Hepatocyte (in vitro differentiated cells): ENCODE results near the gene RFTN2. TPM values are rescaled to one million over a fixed set of nuclear protein-coding genes. Genes with fewer than 3 reads are reported as not detected.

Source experiments
- DNase-seq: peaks from one replicate; pipeline ENCODE4 v3.0.0-alpha.2; 2016; ENCODE audit warnings: low spot score
- H2AFZ ChIP-seq: fragments of 200-600 bp; sonication (generic); 2 replicates; pipeline ENCODE4 v1.6.0; 2016; ENCODE audit warnings: antibody characterized with exemption, mild to moderate bottlenecking
- H3K27ac ChIP-seq: fragments of 200-600 bp; sonication (generic); 2 replicates; pipeline ENCODE4 v1.5.1; 2016; ENCODE audit warnings: mild to moderate bottlenecking
- H3K27me3 ChIP-seq: fragments of 200-600 bp; sonication (generic); 2 replicates; pipeline ENCODE4 v1.6.1; 2016
- H3K36me3 ChIP-seq: fragments of 200-600 bp; sonication (generic); replicated peaks from 2 replicates; pipeline ENCODE4 v1.5.1; 2016; ENCODE audit warnings: low read depth; ENCODE audit not compliant: insufficient read depth
- H3K4me1 ChIP-seq: fragments of 200-600 bp; sonication (generic); 2 replicates; pipeline ENCODE4 v1.5.1; 2016; ENCODE audit warnings: mild to moderate bottlenecking, moderate library complexity; ENCODE audit not compliant: insufficient read depth
- H3K4me2 ChIP-seq: fragments of 200-600 bp; sonication (generic); 2 replicates; pipeline ENCODE4 v1.6.0; 2016
- H3K4me3 ChIP-seq: fragments of 200-600 bp; sonication (generic); 2 replicates; pipeline ENCODE4 v1.5.1; 2016; ENCODE audit warnings: mild to moderate bottlenecking
- H3K79me2 ChIP-seq: fragments of 200-600 bp; sonication (generic); 2 replicates; pipeline ENCODE4 v1.6.0; 2017; ENCODE audit warnings: mild to moderate bottlenecking
- H3K9me2 ChIP-seq: fragments of 200-600 bp; sonication (generic); replicated peaks from 2 replicates; pipeline ENCODE4 v1.6.0; 2017; ENCODE audit warnings: mild to moderate bottlenecking; ENCODE audit not compliant: insufficient read depth
- H3K9me3 ChIP-seq: fragments of 200-600 bp; sonication (generic); 2 replicates; pipeline ENCODE4 v1.5.1; 2016; ENCODE audit warnings: low read depth, mild to moderate bottlenecking
- H4K20me1 ChIP-seq: fragments of 200-600 bp; sonication (generic); 2 replicates; pipeline ENCODE4 v1.6.0; 2016; ENCODE audit warnings: mild to moderate bottlenecking; ENCODE audit not compliant: insufficient read depth, poor library complexity, severe bottlenecking
- CTCF ChIP-seq: fragments of 200-600 bp; sonication (generic); IDR thresholded peaks from 2 replicates; pipeline ENCODE4 v1.5.1; 2016; ENCODE audit warnings: antibody characterized with exemption, mild to moderate bottlenecking; ENCODE audit not compliant: poor library complexity
- EZH2 ChIP-seq: fragments of 200-600 bp; sonication (generic); IDR thresholded peaks from 2 replicates; pipeline ENCODE4 v1.6.1; 2016; ENCODE audit warnings: antibody characterized with exemption, mild to moderate bottlenecking, borderline replicate concordance
- EZH2phosphoT487 ChIP-seq: fragments of 200-600 bp; sonication (generic); IDR thresholded peaks from one replicate; pipeline ENCODE4 v1.6.1; 2018; ENCODE audit warnings: antibody characterized with exemption, mild to moderate bottlenecking, low read depth, moderate library complexity; ENCODE audit not compliant: unreplicated experiment, severe bottlenecking
- WGBS: methylation state at CpG from one replicate; pipeline ENCODE4 v1.1.6; 2016; ENCODE audit warnings: low lambda C conversion rate; ENCODE audit errors: missing lambda C conversion rate; 5-methylcytosine and 5-hydroxymethylcytosine counted together
- polyA plus RNA-seq: library from polyadenylated mRNA; unstranded; fragments of >200 nt; fragmentation: Nextera tagmentation; extraction: Ambion mirVana; gene quantifications from 2 replicates; pipeline ENCODE4 v1.2.1, GENCODE V29; 2016
- total RNA-seq: library from RNA; depleted of rRNA; stranded (reverse); fragments of >200 nt; gene quantifications from 2 replicates; pipeline ENCODE4 v1.2.3, GENCODE V29; 2014

The RFTN2 gene
- total and polyA plus RNA-seq, 2 experiments from 2014 or later: 2.0 to 8.7 TPM

- Histone ChIP-seq H3K4me1 (no peaks in the 10 kb centered on the region), H2AFZ (no peak overlapping the region), H3K27ac (no peak overlapping the region), H3K27me3 (no peaks in the 10 kb centered on the region), H3K79me2 (no peaks in the 10 kb centered on the region), H3K9me3 (no peaks in the 10 kb centered on the region), H3K36me3 (no peaks in the 10 kb centered on the region), H3K4me2 (no peak overlapping the region), H4K20me1 (no peaks in the 10 kb centered on the region), H3K4me3 (no peak overlapping the region), H3K9me2 (no peaks in the 10 kb centered on the region)
- WGBS: 78% methylated on average over 11 of the region's 11 CpGs
- peak; percentile 34 for DNase-seq
- no peak for TF ChIP-seq EZH2
- TF ChIP-seq CTCF: peak; percentile 20
Measured at GRCh38 chr2:197599285-197599965, 76.0 kb downstream of the RFTN2 start.

- DNase-seq: no peak
- H3K79me2 ChIP-seq: no peaks in the 10 kb centered on the region
- H2AFZ ChIP-seq: no peak overlapping the region
- no peaks in the 10 kb centered on the region for H3K9me2 ChIP-seq
- WGBS: 86% methylated on average over 5 of the region's 5 CpGs
- no peaks in the 10 kb centered on the region for H3K4me1 ChIP-seq
- H3K9me3 ChIP-seq: no peaks in the 10 kb centered on the region
- no peaks in the 10 kb centered on the region for H3K27me3 ChIP-seq
- no peak overlapping the region for H3K4me2 ChIP-seq
- TF ChIP-seq EZH2 (no peak), EZH2phosphoT487 (no peak), CTCF (no peak)
- H3K4me3 ChIP-seq: no peak overlapping the region
- no peak overlapping the region for H3K27ac ChIP-seq
- H3K36me3 ChIP-seq: no peaks in the 10 kb centered on the region
- no peaks in the 10 kb centered on the region for H4K20me1 ChIP-seq
Measured at GRCh38 chr2:197598450-197598849, 76.9 kb downstream of the RFTN2 start.

- no peak for TF ChIP-seq CTCF
- no peak for TF ChIP-seq EZH2
- TF ChIP-seq EZH2phosphoT487: no peak
- WGBS: 92% methylated on average over 4 of the region's 4 CpGs
- Histone ChIP-seq H3K27me3 (no peaks in the 10 kb centered on the region), H3K79me2 (no peaks in the 10 kb centered on the region), H2AFZ (no peak overlapping the region), H3K27ac (no peak overlapping the region), H3K4me3 (no peak overlapping the region), H4K20me1 (no peaks in the 10 kb centered on the region), H3K9me2 (no peaks in the 10 kb centered on the region), H3K4me2 (no peak overlapping the region), H3K4me1 (no peaks in the 10 kb centered on the region), H3K9me3 (no peaks in the 10 kb centered on the region), H3K36me3 (no peaks in the 10 kb centered on the region)
- DNase-seq: no peak
Measured at GRCh38 chr2:197597166-197597565, 78.2 kb downstream of the RFTN2 start.

GRCh38 chr2:197596766-197597165 is 78.6 kb downstream of the RFTN2 start:
- no peak for DNase-seq
- no peaks in the 10 kb centered on the region for H4K20me1 ChIP-seq
- H3K4me3 ChIP-seq: no peak overlapping the region
- H3K9me3 ChIP-seq: no peaks in the 10 kb centered on the region
- no peaks in the 10 kb centered on the region for H3K36me3 ChIP-seq
- H3K4me1 ChIP-seq: no peaks in the 10 kb centered on the region
- H3K79me2 ChIP-seq: no peaks in the 10 kb centered on the region
- no peak overlapping the region for H3K27ac ChIP-seq
- H2AFZ ChIP-seq: no peak overlapping the region
- 41% methylated on average over 1 of the region's 1 CpG for WGBS
- no peaks in the 10 kb centered on the region for H3K9me2 ChIP-seq
- H3K4me2 ChIP-seq: no peak overlapping the region
- no peaks in the 10 kb centered on the region for H3K27me3 ChIP-seq
- TF ChIP-seq EZH2phosphoT487 (no peak), EZH2 (no peak), CTCF (no peak)
